ENCODE measurements around the gene TAX1BP1.

TAX1BP1 gene

GRCh38 chr7:27781188-27781587 lies 41.2 kb downstream of the TAX1BP1 start:
- DNase-seq (ENCODE audit: low read depth), result no peak

- DNase-seq (ENCODE audit: low read depth), result no peak
Measured at GRCh38 chr7:27782849-27783248, 42.9 kb downstream of the TAX1BP1 start.

GRCh38 chr7:27784399-27785053 lies 44.6 kb downstream of the TAX1BP1 start:
- no peak for DNase-seq (ENCODE audit: low read depth)

- no peak for DNase-seq (ENCODE audit: low read depth)
Measured at GRCh38 chr7:27788437-27788836, 48.5 kb downstream of the TAX1BP1 start.

- no peak for DNase-seq (ENCODE audit: low read depth)
Measured at GRCh38 chr7:27793780-27794179, 53.8 kb downstream of the TAX1BP1 start.

- no peak for DNase-seq (ENCODE audit: low read depth)
Measured at GRCh38 chr7:27795977-27796376, 56.0 kb downstream of the TAX1BP1 start.

- no peak for DNase-seq (ENCODE audit: low read depth)
Measured at GRCh38 chr7:27799212-27799611, 59.2 kb downstream of the TAX1BP1 start.

- no peak for DNase-seq (ENCODE audit: low read depth)
Measured at GRCh38 chr7:27802999-27803398, 63.0 kb downstream of the TAX1BP1 start.

- DNase-seq (ENCODE audit: low read depth), result no peak
Measured at GRCh38 chr7:27804139-27804538, 64.2 kb downstream of the TAX1BP1 start.

- DNase-seq (ENCODE audit: low read depth), result no peak
Measured at GRCh38 chr7:27808626-27809025, 68.7 kb downstream of the TAX1BP1 start.

- no peak for DNase-seq (ENCODE audit: low read depth)
Measured at GRCh38 chr7:27810186-27810585, 70.2 kb downstream of the TAX1BP1 start.

- DNase-seq (ENCODE audit: low read depth), result no peak
Measured at GRCh38 chr7:27812706-27813105, 72.7 kb downstream of the TAX1BP1 start.

GRCh38 chr7:27822245-27822644 lies 82.3 kb downstream of the TAX1BP1 start:
- no peak for DNase-seq (ENCODE audit: low read depth)

GRCh38 chr7:27825891-27826290 lies 85.9 kb downstream of the TAX1BP1 start:
- no peak for DNase-seq (ENCODE audit: low read depth)

GRCh38 chr7:27826357-27826756 lies 86.4 kb downstream of the TAX1BP1 start:
- DNase-seq (ENCODE audit: low read depth), result no peak

GRCh38 chr7:27834179-27834921 lies 94.4 kb downstream of the TAX1BP1 start:
- no peak for DNase-seq (ENCODE audit: low read depth)

GRCh38 chr7:27835376-27835775 lies 95.4 kb downstream of the TAX1BP1 start:
- DNase-seq (ENCODE audit: low read depth), result no peak

GRCh38 chr7:27836536-27836935 lies 96.6 kb downstream of the TAX1BP1 start:
- no peak for DNase-seq (ENCODE audit: low read depth)

- DNase-seq (ENCODE audit: low read depth), result no peak
Measured at GRCh38 chr7:27839099-27839498, 99.1 kb downstream of the TAX1BP1 start.

- no peak for DNase-seq (ENCODE audit: low read depth)
Measured at GRCh38 chr7:27840313-27840712, 100.4 kb downstream of the TAX1BP1 start.

GRCh38 chr7:27840760-27841364 lies 100.9 kb downstream of the TAX1BP1 start:
- no peak for DNase-seq (ENCODE audit: low read depth)

GRCh38 chr7:27842094-27842692 lies 102.2 kb downstream of the TAX1BP1 start:
- DNase-seq (ENCODE audit: low read depth), result no peak

- DNase-seq (ENCODE audit: low read depth), result no peak
Measured at GRCh38 chr7:27842851-27843250, 102.9 kb downstream of the TAX1BP1 start.
